Activated CD8-positive, alpha-beta memory T cell treated with anti-CD3 and anti-CD28 coated beads for 24 hours (primary cell): ENCODE results near the gene CAMK2G.
"Not testable (repeated sequence)": the region's sequence is repeated elsewhere in the genome, so short reads cannot be mapped to it uniquely, and the experiment has no call there.

Source experiments
- DNase-seq: peaks from one replicate; pipeline ENCODE4 v3.0.0-alpha.2; 2020

CAMK2G gene

GRCh38 chr10:73838008-73838567 is 36.3 kb downstream of the CAMK2G start:
- DNase-seq: no peak

GRCh38 chr10:73837072-73837471 is 37.3 kb downstream of the CAMK2G start:
- DNase-seq: no peak

GRCh38 chr10:73836427-73836980 is 37.9 kb downstream of the CAMK2G start:
- DNase-seq: no peak

GRCh38 chr10:73829090-73829489 is 45.3 kb downstream of the CAMK2G start:
- DNase-seq: not testable (repeated sequence)

GRCh38 chr10:73828161-73828560 is 46.2 kb downstream of the CAMK2G start:
- no peak for DNase-seq

GRCh38 chr10:73827346-73828089 is 46.8 kb downstream of the CAMK2G start:
- no peak for DNase-seq

GRCh38 chr10:73824146-73824725 is 50.1 kb downstream of the CAMK2G start:
- no peak for DNase-seq

GRCh38 chr10:73823391-73823790 is 51.0 kb downstream of the CAMK2G start:
- no peak for DNase-seq

GRCh38 chr10:73819513-73820093 is 54.8 kb downstream of the CAMK2G start:
- no peak for DNase-seq

GRCh38 chr10:73819081-73819480 is 55.3 kb downstream of the CAMK2G start:
- DNase-seq: no peak

- DNase-seq: no peak
These were observed 56.0 kb downstream of the CAMK2G start for GRCh38 chr10:73818402-73818801.

- DNase-seq: no peak
These were observed 56.5 kb downstream of the CAMK2G start for GRCh38 chr10:73817826-73818225.

GRCh38 chr10:73816917-73817729 is 57.2 kb downstream of the CAMK2G start:
- no peak for DNase-seq

GRCh38 chr10:73815719-73816030 is 58.7 kb downstream of the CAMK2G start:
- no peak for DNase-seq

GRCh38 chr10:73814896-73815718 is 59.2 kb downstream of the CAMK2G start:
- no peak for DNase-seq

- DNase-seq: no peak
These were observed 60.0 kb downstream of the CAMK2G start for GRCh38 chr10:73814276-73814895.

- DNase-seq: no peak
These were observed 61.0 kb downstream of the CAMK2G start for GRCh38 chr10:73813333-73813732.

GRCh38 chr10:73812657-73813056 is 61.7 kb downstream of the CAMK2G start:
- DNase-seq: no peak

GRCh38 chr10:73810735-73811465 is 63.5 kb downstream of the CAMK2G start:
- DNase-seq: no peak

GRCh38 chr10:73810358-73810734 is 64.0 kb downstream of the CAMK2G start:
- DNase-seq: no peak
